Measurements from ENCODE around the gene DNAAF9. TPM values are rescaled to one million over a fixed set of nuclear protein-coding genes. Genes with fewer than 3 reads are reported as not detected.

The DNAAF9 gene
- total RNA-seq, 1 donor from 2014 or later: 14.1 TPM

DNA sequence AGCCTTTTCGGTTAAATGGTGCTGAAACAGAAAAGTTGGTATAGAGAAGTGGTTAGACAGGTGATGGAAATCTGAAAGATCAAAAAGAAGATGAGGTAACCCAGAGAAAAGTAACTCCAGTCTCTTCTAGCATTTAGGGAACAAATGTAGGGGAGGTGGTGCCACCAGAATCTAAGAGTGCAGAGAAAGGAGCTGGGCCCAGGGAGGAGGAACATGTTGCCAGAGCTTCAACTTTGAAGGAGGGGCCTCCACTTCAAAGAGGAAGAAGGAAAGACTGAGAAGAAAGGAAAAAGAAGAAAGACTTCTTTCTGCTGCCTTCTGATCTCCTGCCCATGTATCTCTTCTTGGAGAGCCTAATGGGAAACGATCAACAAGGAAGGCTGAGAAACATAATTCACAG, 39.9 kb upstream of the DNAAF9 start:
- Histone ChIP-seq H2AFZ (replicated peaks) (peak overlapping the region; percentile 32), H3K27me3 (no peaks in the 10 kb centered on the region), H3F3A (ENCODE audit: low read depth) (peaks cover 31% of the 10 kb centered on the region), H3K4me2 (peak overlapping the region; percentile 1), H3K27ac (no peak overlapping the region), H3K9me3 (ENCODE audit: low read depth) (no peaks in the 10 kb centered on the region), H3K9ac (no peak overlapping the region), H3K79me2 (ENCODE audit: low read depth) (no peaks in the 10 kb centered on the region), H3K36me3 (no peaks in the 10 kb centered on the region), H3K4me1 (peaks cover 22% of the 10 kb centered on the region), H4K20me1 (ENCODE audit: low read depth) (no peaks in the 10 kb centered on the region), H3K4me3 (no peak overlapping the region)
- H3K27me3 Mint-ChIP-seq (ENCODE audit: insufficient read depth, low read depth): peaks cover 15% of the 10 kb centered on the region
- H3K27ac Mint-ChIP-seq: no peak overlapping the region
- no peak for DNase-seq (ENCODE audit: low spot score)
- peaks cover 2% of the 10 kb centered on the region for H3K9me3 Mint-ChIP-seq
- TF ChIP-seq, protein P1, sequence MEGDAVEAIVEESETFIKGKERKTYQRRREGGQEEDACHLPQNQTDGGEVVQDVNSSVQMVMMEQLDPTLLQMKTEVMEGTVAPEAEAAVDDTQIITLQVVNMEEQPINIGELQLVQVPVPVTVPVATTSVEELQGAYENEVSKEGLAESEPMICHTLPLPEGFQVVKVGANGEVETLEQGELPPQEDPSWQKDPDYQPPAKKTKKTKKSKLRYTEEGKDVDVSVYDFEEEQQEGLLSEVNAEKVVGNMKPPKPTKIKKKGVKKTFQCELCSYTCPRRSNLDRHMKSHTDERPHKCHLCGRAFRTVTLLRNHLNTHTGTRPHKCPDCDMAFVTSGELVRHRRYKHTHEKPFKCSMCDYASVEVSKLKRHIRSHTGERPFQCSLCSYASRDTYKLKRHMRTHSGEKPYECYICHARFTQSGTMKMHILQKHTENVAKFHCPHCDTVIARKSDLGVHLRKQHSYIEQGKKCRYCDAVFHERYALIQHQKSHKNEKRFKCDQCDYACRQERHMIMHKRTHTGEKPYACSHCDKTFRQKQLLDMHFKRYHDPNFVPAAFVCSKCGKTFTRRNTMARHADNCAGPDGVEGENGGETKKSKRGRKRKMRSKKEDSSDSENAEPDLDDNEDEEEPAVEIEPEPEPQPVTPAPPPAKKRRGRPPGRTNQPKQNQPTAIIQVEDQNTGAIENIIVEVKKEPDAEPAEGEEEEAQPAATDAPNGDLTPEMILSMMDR (IDR thresholded peaks at IDR 0.05): no peak
- TF ChIP-seq EZH2phosphoT487 (IDR thresholded peaks at IDR 0.05) (no peak), EZH2 (IDR thresholded peaks at IDR 0.05) (no peak)
- peaks cover 6% of the 10 kb centered on the region for H3K4me1 Mint-ChIP-seq
- no peaks in the 10 kb centered on the region for H3K36me3 Mint-ChIP-seq
- H3K4me3 Mint-ChIP-seq: no peak overlapping the region

DNA sequence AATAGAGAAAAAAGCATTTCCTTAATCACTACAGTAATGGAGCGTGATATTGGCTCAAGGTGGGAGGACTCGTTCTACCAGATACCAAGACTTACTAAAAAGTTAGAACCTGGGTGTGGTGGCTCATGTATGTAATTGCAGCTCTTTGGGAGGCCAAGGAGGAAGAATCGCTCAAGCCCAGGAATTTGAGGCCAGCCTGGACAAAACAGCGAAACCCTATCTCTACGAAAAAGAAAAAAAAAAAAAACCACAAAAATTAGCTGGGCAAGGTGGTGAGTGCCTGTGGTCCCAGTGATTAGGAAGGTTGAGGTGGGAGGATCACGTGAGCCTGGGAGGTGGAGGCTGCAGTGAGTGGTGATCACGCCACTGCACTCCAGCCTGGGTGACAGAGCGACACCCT, 39.3 kb upstream of the DNAAF9 start:
- Histone ChIP-seq H3K27me3 (no peaks in the 10 kb centered on the region), H3K4me1 (peaks cover 17% of the 10 kb centered on the region), H2AFZ (replicated peaks) (no peak overlapping the region), H3K36me3 (no peaks in the 10 kb centered on the region), H3K9ac (no peak overlapping the region), H3K9me3 (ENCODE audit: low read depth) (no peaks in the 10 kb centered on the region), H3K4me3 (no peak overlapping the region), H3K79me2 (ENCODE audit: low read depth) (no peaks in the 10 kb centered on the region), H4K20me1 (ENCODE audit: low read depth) (no peaks in the 10 kb centered on the region), H3K4me2 (no peak overlapping the region), H3K27ac (no peak overlapping the region), H3F3A (ENCODE audit: low read depth) (peaks cover 26% of the 10 kb centered on the region)
- Mint-ChIP-seq H3K27ac (no peak overlapping the region), H3K9me3 (peaks cover 4% of the 10 kb centered on the region), H3K36me3 (no peaks in the 10 kb centered on the region), H3K27me3 (ENCODE audit: insufficient read depth, low read depth) (peaks cover 9% of the 10 kb centered on the region), H3K4me3 (no peak overlapping the region), H3K4me1 (peaks cover under 1% of the 10 kb centered on the region)
- DNase-seq (ENCODE audit: low spot score): no peak
- TF ChIP-seq, protein P1 (IDR thresholded peaks at IDR 0.05): no peak
- no peak for TF ChIP-seq EZH2phosphoT487 (IDR thresholded peaks at IDR 0.05)
- TF ChIP-seq EZH2 (IDR thresholded peaks at IDR 0.05): no peak

DNA sequence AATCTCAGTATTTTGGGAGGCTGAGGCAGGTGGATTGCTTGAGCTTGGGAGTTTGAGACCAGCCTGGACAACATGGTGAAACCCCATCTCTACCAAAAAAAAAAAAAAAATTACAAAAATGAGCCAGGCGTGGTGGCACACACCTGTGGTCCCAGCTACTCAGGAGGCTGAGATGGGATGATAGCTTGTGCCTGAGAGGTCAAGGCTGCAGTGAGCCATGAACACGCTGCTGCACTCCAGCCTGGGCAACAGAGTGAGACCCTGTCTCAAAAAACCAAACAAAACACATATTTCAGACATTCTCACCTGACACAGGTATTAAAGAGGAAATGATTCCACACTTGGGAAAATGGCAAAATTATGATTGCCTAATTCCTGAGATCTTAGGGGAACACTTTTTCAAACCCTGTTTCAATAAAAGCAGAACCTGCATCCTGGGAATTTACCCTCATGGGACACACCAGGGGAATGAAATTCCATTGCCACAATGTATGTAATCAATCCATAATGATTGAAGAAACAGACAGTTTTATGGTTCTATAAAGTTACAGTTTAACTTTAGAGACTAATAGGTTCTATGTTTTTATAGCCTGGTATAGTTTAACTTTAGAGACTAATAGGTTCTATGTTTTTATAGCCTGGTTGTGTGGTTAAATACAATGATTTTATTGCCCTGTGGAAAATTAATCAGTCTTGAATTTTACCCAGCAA, 29.6 kb upstream of the DNAAF9 start:
- Histone ChIP-seq H3F3A (ENCODE audit: low read depth) (no peaks in the 10 kb centered on the region), H3K4me1 (no peaks in the 10 kb centered on the region), H3K4me2 (no peak overlapping the region), H3K9me3 (ENCODE audit: low read depth) (no peaks in the 10 kb centered on the region), H2AFZ (replicated peaks) (no peak overlapping the region), H3K4me3 (no peak overlapping the region), H3K79me2 (ENCODE audit: low read depth) (no peaks in the 10 kb centered on the region), H4K20me1 (ENCODE audit: low read depth) (no peaks in the 10 kb centered on the region), H3K27ac (no peak overlapping the region), H3K27me3 (no peaks in the 10 kb centered on the region), H3K36me3 (no peaks in the 10 kb centered on the region), H3K9ac (no peak overlapping the region)
- Mint-ChIP-seq H3K27me3 (ENCODE audit: insufficient read depth, low read depth) (peaks cover 2% of the 10 kb centered on the region), H3K9me3 (peaks cover 3% of the 10 kb centered on the region), H3K4me3 (no peak overlapping the region), H3K27ac (no peak overlapping the region), H3K36me3 (no peaks in the 10 kb centered on the region), H3K4me1 (peaks cover 3% of the 10 kb centered on the region)
- DNase-seq (ENCODE audit: low spot score): no peak
- TF ChIP-seq EZH2 (IDR thresholded peaks at IDR 0.05) (no peak), EZH2phosphoT487 (IDR thresholded peaks at IDR 0.05) (no peak)
- TF ChIP-seq, protein P1 (IDR thresholded peaks at IDR 0.05): no peak

Data from neural progenitor cell (in vitro differentiated cells).